ENCODE measurements around the gene OPALIN. TPM values are rescaled to one million over a fixed set of nuclear protein-coding genes. Genes with fewer than 3 reads are reported as not detected.

The OPALIN gene
- total and polyA plus RNA-seq, 2 donors (not counting 1 experiment from before 2014, with no cell fraction given): not detected

DNA sequence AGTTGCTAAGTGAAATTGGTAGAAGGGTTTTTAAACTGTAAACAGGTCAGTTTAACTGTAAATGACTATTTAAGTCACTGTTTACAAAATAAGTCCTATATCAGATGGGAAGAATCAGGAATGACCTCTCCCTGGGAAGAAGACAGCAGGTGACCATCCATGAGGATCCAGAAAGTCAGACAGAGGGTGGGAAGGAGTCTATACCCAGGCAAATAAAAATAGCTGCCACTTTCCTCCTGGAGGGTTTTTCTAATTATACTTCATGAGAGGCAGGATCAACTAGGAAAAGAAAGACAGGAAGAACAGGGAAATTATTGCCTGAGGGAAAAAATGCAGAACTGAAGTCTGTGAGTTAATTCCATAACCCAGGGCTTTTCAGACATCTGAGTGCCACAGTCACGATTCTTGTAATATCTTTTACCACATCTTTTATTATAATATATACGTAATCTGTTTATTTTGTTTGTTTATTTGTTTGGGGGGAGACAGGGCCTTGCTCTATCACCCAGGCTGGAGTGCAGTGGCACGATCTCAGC lies 47.6 kb downstream of the OPALIN start:
- H3K9me3 Mint-ChIP-seq (ENCODE audit: insufficient read depth): no peaks in the 10 kb centered on the region
- no peaks in the 10 kb centered on the region for H3K79me2 ChIP-seq (ENCODE audit: control insufficient read depth, insufficient read depth, low read length)
- H3K27me3 ChIP-seq (replicated peaks in 1 of 4; ENCODE audit: control extremely low read depth in 1 of 4, control insufficient read depth in 3 of 4, insufficient read depth in 4 of 4, low read length in 3 of 4): peaks cover 0 to 5% (median 2%) of the 10 kb centered on the region in 4 experiments
- ATAC-seq (ENCODE audit: low read depth) (no peak), DNase-seq (no peak)
- no peak overlapping the region for H3K27ac Mint-ChIP-seq
- TF ChIP-seq EZH2 (IDR thresholded peaks at IDR 0.05; ENCODE audit: borderline replicate concordance, insufficient read depth, low read depth, low read length, poor library complexity, severe bottlenecking): no peak
- no peak overlapping the region for H3K4me3 ChIP-seq (ENCODE audit: control extremely low read depth in 1 of 5, extremely low read depth in 1 of 5, insufficient read depth in 1 of 5, low read depth in 2 of 5, low read length in 4 of 5)
- peaks cover 9 to 11% of the 10 kb centered on the region in 2 donors for H3K4me1 ChIP-seq (ENCODE audit: control insufficient read depth in 2 of 2, insufficient read depth in 2 of 2, low read length in 2 of 2)
- no peak overlapping the region for H3K4me3 Mint-ChIP-seq
- no peak overlapping the region for H3K27ac ChIP-seq (ENCODE audit: low read length in 2 of 2)
- no CpG with 5 or more reads among the region's 3 CpGs for WGBS (ENCODE audit: insufficient coverage)
- CTCF ChIA-PET: interaction anchor here (1.1 kb wide), 1 partner anchor 9 kb away, joined by 4 read pairs; no protein-coding TSS in a partner anchor
- no peak overlapping the region for H2AFZ ChIP-seq (ENCODE audit: insufficient read depth, low read depth, low read length, poor library complexity, severe bottlenecking)
- H3K4me2 ChIP-seq (replicated peaks; ENCODE audit: low read depth, low read length, poor library complexity, severe bottlenecking): no peak overlapping the region
- H3K36me3 ChIP-seq (replicated peaks in 1 of 2; ENCODE audit: control extremely low read depth in 1 of 2, control insufficient read depth in 1 of 2, extremely low read depth in 1 of 2, insufficient read depth in 2 of 2, low read length in 1 of 2): no peaks in the 10 kb centered on the region
- intact Hi-C loops (cut with micrococcal nuclease): no loop called here
- POLR2A ChIA-PET: no interaction called here
- no peak overlapping the region for H3K9ac ChIP-seq (ENCODE audit: low read length)
- H3K27me3 Mint-ChIP-seq: peaks cover 14% of the 10 kb centered on the region
- no peaks in the 10 kb centered on the region for H4K20me1 ChIP-seq (ENCODE audit: control insufficient read depth, insufficient read depth, low read length, poor library complexity, severe bottlenecking)
- peaks cover 10% of the 10 kb centered on the region for H3K4me1 Mint-ChIP-seq
- H3K9me3 ChIP-seq (ENCODE audit: control extremely low read depth in 1 of 3, control insufficient read depth in 2 of 3, insufficient read depth in 1 of 3, low read length in 2 of 3): no peaks in the 10 kb centered on the region

DNA sequence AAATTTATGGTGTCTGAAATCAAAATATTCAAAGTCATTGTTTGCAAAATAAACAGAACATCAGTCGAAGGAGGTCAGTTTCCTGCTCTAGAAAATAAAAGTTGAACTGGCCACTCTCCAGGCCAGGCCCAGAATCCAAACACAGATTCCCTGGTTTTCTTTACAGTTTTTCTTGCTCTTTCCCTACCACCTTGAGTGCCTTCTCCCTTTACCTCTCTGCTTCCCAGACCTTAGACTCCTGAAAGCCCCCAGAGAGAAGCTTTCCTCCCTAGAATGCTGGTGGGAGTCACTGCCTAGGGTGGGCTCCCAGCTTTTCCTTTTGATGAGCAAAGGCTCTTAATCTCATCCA lies 48.5 kb downstream of the OPALIN start:
- TF ChIP-seq, protein P1, sequence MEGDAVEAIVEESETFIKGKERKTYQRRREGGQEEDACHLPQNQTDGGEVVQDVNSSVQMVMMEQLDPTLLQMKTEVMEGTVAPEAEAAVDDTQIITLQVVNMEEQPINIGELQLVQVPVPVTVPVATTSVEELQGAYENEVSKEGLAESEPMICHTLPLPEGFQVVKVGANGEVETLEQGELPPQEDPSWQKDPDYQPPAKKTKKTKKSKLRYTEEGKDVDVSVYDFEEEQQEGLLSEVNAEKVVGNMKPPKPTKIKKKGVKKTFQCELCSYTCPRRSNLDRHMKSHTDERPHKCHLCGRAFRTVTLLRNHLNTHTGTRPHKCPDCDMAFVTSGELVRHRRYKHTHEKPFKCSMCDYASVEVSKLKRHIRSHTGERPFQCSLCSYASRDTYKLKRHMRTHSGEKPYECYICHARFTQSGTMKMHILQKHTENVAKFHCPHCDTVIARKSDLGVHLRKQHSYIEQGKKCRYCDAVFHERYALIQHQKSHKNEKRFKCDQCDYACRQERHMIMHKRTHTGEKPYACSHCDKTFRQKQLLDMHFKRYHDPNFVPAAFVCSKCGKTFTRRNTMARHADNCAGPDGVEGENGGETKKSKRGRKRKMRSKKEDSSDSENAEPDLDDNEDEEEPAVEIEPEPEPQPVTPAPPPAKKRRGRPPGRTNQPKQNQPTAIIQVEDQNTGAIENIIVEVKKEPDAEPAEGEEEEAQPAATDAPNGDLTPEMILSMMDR (IDR thresholded peaks at IDR 0.05): no peak
- TF ChIP-seq EZH2 (IDR thresholded peaks at IDR 0.05; ENCODE audit: borderline replicate concordance, insufficient read depth, low read depth, low read length, poor library complexity, severe bottlenecking): no peak
- H3K27me3 ChIP-seq (replicated peaks in 1 of 4; ENCODE audit: control extremely low read depth in 1 of 4, control insufficient read depth in 3 of 4, insufficient read depth in 4 of 4, low read length in 3 of 4): peaks cover 0 to 11% (median 3%) of the 10 kb centered on the region in 4 experiments
- no peak overlapping the region for H3K4me3 Mint-ChIP-seq
- H3K9ac ChIP-seq (ENCODE audit: low read length): no peak overlapping the region
- H4K20me1 ChIP-seq (ENCODE audit: control insufficient read depth, insufficient read depth, low read length, poor library complexity, severe bottlenecking): no peaks in the 10 kb centered on the region
- H3K79me2 ChIP-seq (ENCODE audit: control insufficient read depth, insufficient read depth, low read length): no peaks in the 10 kb centered on the region
- intact Hi-C loops (cut with micrococcal nuclease): no loop called here
- no peak overlapping the region for H3K4me2 ChIP-seq (replicated peaks; ENCODE audit: low read depth, low read length, poor library complexity, severe bottlenecking)
- POLR2A ChIA-PET: no interaction called here
- CTCF ChIA-PET: interaction anchor here (1.1 to 2.3 kb wide), 3 partner anchors 8 to 81 kb away, joined by 4 to 11 read pairs (median 4); no protein-coding TSS in a partner anchor
- no peak overlapping the region for H3K27ac Mint-ChIP-seq
- 29% methylated on average over 1 of the region's 1 CpG for WGBS (ENCODE audit: insufficient coverage)
- no peak overlapping the region for H2AFZ ChIP-seq (ENCODE audit: insufficient read depth, low read depth, low read length, poor library complexity, severe bottlenecking)
- no peaks in the 10 kb centered on the region for H3K9me3 ChIP-seq (ENCODE audit: control extremely low read depth in 1 of 3, control insufficient read depth in 2 of 3, insufficient read depth in 1 of 3, low read length in 2 of 3)
- H3K4me1 ChIP-seq (ENCODE audit: control insufficient read depth in 2 of 2, insufficient read depth in 2 of 2, low read length in 2 of 2): peaks cover 13 to 14% of the 10 kb centered on the region in 2 donors
- no peaks in the 10 kb centered on the region for H3K36me3 ChIP-seq (replicated peaks in 1 of 2; ENCODE audit: control extremely low read depth in 1 of 2, control insufficient read depth in 1 of 2, extremely low read depth in 1 of 2, insufficient read depth in 2 of 2, low read length in 1 of 2)
- ATAC-seq (ENCODE audit: low read depth) (no peak), DNase-seq (no peak)
- H3K4me1 Mint-ChIP-seq: peaks cover 14% of the 10 kb centered on the region
- H3K4me3 ChIP-seq (ENCODE audit: control extremely low read depth in 1 of 5, extremely low read depth in 1 of 5, insufficient read depth in 1 of 5, low read depth in 2 of 5, low read length in 4 of 5): no peak overlapping the region
- H3K9me3 Mint-ChIP-seq (ENCODE audit: insufficient read depth): no peaks in the 10 kb centered on the region
- H3K27me3 Mint-ChIP-seq: peaks cover 14% of the 10 kb centered on the region
- no peak overlapping the region for H3K27ac ChIP-seq (ENCODE audit: low read length in 2 of 2)
